Measurements from ENCODE around the gene SPAAR.

- TF ChIP-seq CTCF (IDR thresholded peaks at IDR 0.05) (no peak), POLR2AphosphoS5 (IDR thresholded peaks at IDR 0.05) (peak in 2 of 3 donors; percentile 11 to 40), EP300 (IDR thresholded peaks at IDR 0.05; ENCODE audit: low read depth) (no peak), POLR2A (IDR thresholded peaks at IDR 0.05) (no peak)
These were observed 50.9 kb downstream of the SPAAR start for GRCh38 chr9:35960039-35960655.
